Fibroblast of lung (primary cell): ENCODE results near the gene BARX2. TPM values are rescaled to one million over a fixed set of nuclear protein-coding genes. Genes with fewer than 3 reads are reported as not detected.

Source experiments
- DNase-seq, 2 donors: peaks; one replicate each; pipeline versions ENCODE4 v3.0.0 to v3.0.0-alpha.2; 2010; ENCODE audit warnings: low read depth in 2 of 2
- H2AFZ ChIP-seq: 2 replicates; pipeline ENCODE4 v1.5.1; 2012; ENCODE audit warnings: low read length, control low read depth, inconsistent platforms
- H3K27ac ChIP-seq: 2 replicates; pipeline ENCODE4 v1.5.1; 2011; ENCODE audit warnings: low read length, control low read depth; ENCODE audit not compliant: insufficient read depth
- H3K27me3 ChIP-seq: 2 replicates; pipeline ENCODE4 v1.5.1; 2011; ENCODE audit warnings: mild to moderate bottlenecking, low read length; ENCODE audit not compliant: control insufficient read depth, insufficient read depth
- H3K36me3 ChIP-seq: 2 replicates; pipeline ENCODE4 v1.5.1; 2011; ENCODE audit warnings: low read length; ENCODE audit not compliant: control insufficient read depth, insufficient read depth
- H3K4me1 ChIP-seq: 2 replicates; pipeline ENCODE4 v1.5.1; 2011; ENCODE audit warnings: low read length; ENCODE audit not compliant: control insufficient read depth, insufficient read depth; ENCODE audit errors: extremely low read depth
- H3K4me2 ChIP-seq: 2 replicates; pipeline ENCODE4 v1.5.1; 2011; ENCODE audit warnings: low read length, control low read depth; ENCODE audit not compliant: insufficient read depth; ENCODE audit errors: extremely low read depth
- H3K4me3 ChIP-seq, 4 experiments: fragments of 200-600 bp in 1 of 4; sonication (generic) in 1 of 4; replicated peaks in 1 of 4; 2 replicates each; pipeline ENCODE4 v1.5.1; 2011 to 2016; ENCODE audit warnings: low read length in 4 of 4, low read depth in 3 of 4, mild to moderate bottlenecking in 3 of 4, control low read depth in 2 of 4, inconsistent platforms in 1 of 4, mixed read lengths in 1 of 4; ENCODE audit not compliant: insufficient read depth in 1 of 4; ENCODE audit errors: control extremely low read depth in 1 of 4
- H3K79me2 ChIP-seq: 2 replicates; pipeline ENCODE4 v1.5.1; 2012; ENCODE audit warnings: mild to moderate bottlenecking, low read length, inconsistent platforms; ENCODE audit not compliant: control insufficient read depth, insufficient read depth
- H3K9ac ChIP-seq: 2 replicates; pipeline ENCODE4 v1.5.1; 2011; ENCODE audit warnings: mild to moderate bottlenecking, low read length, control low read depth; ENCODE audit not compliant: insufficient read depth
- H3K9me3 ChIP-seq: 2 replicates; pipeline ENCODE4 v1.5.1; 2012; ENCODE audit warnings: low read depth, low read length; ENCODE audit not compliant: control insufficient read depth, insufficient read depth
- H4K20me1 ChIP-seq: 2 replicates; pipeline ENCODE4 v1.5.1; 2011; ENCODE audit warnings: low read length; ENCODE audit not compliant: control insufficient read depth, insufficient read depth; ENCODE audit errors: extremely low read depth
- EZH2 ChIP-seq: IDR thresholded peaks from 2 replicates; pipeline ENCODE4 v1.5.1; 2012; ENCODE audit warnings: low read length, control low read depth, mild to moderate bottlenecking; ENCODE audit errors: missing control alignments
- polyA plus RNA-seq, 2 donors: library from polyadenylated mRNA; depleted of rRNA in 1 of 2; stranded (reverse) in 1 of 2; unstranded in 1 of 2; fragments of >200 nt; gene quantifications; 2 replicates each; pipeline ENCODE4 v1.2.1, GENCODE V29; 2011 to 2012; ENCODE audit warnings: missing spikeins in 1 of 2
- total RNA-seq: library from RNA; depleted of rRNA; stranded (reverse); fragments of >200 nt; gene quantifications from 2 replicates; pipeline ENCODE4 v1.2.1, GENCODE V29; 2014
- TF ChIP-seq, protein P1 (sequence below), 2 donors: IDR thresholded peaks in 1 of 2; conservative IDR thresholded peaks in 1 of 2; 1 replicate in 1 of 2; 2 replicates in 1 of 2; pipeline ENCODE4 v1.5.1; 2011 to 2012; ENCODE audit warnings: low read length in 2 of 2, control low read depth in 1 of 2, inconsistent platforms in 1 of 2, low read depth in 1 of 2, mild to moderate bottlenecking in 1 of 2

Gene BARX2
- total and polyA plus RNA-seq, 2 donors (not counting 1 experiment from before 2014, with no cell fraction given) = not detected

DNA sequence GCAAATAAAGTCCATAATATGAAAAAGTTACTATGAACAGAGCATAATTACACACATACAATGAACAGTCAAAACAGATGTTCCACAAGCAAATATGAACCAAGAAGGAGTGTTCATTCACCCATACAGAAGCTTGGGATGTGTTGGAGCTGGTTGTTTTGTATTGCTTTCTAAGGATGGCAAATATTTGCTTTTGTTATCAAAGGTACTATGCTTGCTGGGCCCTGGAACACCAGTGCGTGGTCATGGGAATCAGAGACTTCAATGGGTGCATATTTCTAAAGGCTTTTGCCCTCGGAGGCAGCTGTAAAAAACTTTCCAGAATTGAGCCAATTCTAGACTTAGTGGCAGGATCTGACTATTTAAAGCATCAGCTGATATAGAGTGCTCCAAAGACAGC, 85.1 kb downstream of the BARX2 start:
- Histone ChIP-seq H3K9ac (no peak overlapping the region), H2AFZ (no peak overlapping the region), H4K20me1 (no peaks in the 10 kb centered on the region), H3K36me3 (no peaks in the 10 kb centered on the region), H3K79me2 (no peaks in the 10 kb centered on the region), H3K4me2 (no peak overlapping the region), H3K9me3 (no peaks in the 10 kb centered on the region), H3K4me3 (no peak overlapping the region), H3K4me1 (no peaks in the 10 kb centered on the region), H3K27ac (no peak overlapping the region), H3K27me3 (no peaks in the 10 kb centered on the region)
- TF ChIP-seq EZH2 = no peak
- TF ChIP-seq, protein P1, sequence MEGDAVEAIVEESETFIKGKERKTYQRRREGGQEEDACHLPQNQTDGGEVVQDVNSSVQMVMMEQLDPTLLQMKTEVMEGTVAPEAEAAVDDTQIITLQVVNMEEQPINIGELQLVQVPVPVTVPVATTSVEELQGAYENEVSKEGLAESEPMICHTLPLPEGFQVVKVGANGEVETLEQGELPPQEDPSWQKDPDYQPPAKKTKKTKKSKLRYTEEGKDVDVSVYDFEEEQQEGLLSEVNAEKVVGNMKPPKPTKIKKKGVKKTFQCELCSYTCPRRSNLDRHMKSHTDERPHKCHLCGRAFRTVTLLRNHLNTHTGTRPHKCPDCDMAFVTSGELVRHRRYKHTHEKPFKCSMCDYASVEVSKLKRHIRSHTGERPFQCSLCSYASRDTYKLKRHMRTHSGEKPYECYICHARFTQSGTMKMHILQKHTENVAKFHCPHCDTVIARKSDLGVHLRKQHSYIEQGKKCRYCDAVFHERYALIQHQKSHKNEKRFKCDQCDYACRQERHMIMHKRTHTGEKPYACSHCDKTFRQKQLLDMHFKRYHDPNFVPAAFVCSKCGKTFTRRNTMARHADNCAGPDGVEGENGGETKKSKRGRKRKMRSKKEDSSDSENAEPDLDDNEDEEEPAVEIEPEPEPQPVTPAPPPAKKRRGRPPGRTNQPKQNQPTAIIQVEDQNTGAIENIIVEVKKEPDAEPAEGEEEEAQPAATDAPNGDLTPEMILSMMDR (conservative IDR thresholded peaks at IDR 0.05 in 1 of 2, IDR thresholded peaks at IDR 0.05 in 1 of 2; ENCODE audit: low read depth in 1 of 2, low read length in 2 of 2) = no peak
- no peak for DNase-seq

DNA sequence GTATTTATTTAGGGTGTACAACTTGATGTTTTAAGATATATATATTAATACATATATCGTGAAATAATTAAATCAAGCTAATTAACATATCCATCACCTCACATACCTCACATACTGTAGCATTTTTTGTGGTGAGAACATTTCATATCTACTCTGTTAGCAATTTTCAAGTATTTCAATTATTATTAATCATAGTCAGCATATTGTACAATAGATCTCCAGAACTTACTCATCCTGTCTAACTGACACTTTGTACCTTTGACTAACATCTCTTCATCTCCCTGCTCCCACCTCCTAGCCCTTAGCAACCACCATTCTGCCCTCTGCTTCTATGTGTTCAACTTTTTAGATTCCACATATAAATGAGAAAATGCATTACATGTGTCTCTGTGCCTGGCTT, 108.4 kb downstream of the BARX2 start:
- Histone ChIP-seq H3K4me1 (no peaks in the 10 kb centered on the region), H4K20me1 (no peaks in the 10 kb centered on the region), H3K9ac (no peak overlapping the region), H3K9me3 (no peaks in the 10 kb centered on the region), H3K79me2 (no peaks in the 10 kb centered on the region), H2AFZ (no peak overlapping the region), H3K4me3 (no peak overlapping the region), H3K27me3 (no peaks in the 10 kb centered on the region), H3K36me3 (no peaks in the 10 kb centered on the region), H3K27ac (no peak overlapping the region), H3K4me2 (no peak overlapping the region)
- TF ChIP-seq, protein P1 (conservative IDR thresholded peaks at IDR 0.05 in 1 of 2, IDR thresholded peaks at IDR 0.05 in 1 of 2; ENCODE audit: low read depth in 1 of 2, low read length in 2 of 2) = no peak
- TF ChIP-seq EZH2 = no peak
- DNase-seq = no peak

DNA sequence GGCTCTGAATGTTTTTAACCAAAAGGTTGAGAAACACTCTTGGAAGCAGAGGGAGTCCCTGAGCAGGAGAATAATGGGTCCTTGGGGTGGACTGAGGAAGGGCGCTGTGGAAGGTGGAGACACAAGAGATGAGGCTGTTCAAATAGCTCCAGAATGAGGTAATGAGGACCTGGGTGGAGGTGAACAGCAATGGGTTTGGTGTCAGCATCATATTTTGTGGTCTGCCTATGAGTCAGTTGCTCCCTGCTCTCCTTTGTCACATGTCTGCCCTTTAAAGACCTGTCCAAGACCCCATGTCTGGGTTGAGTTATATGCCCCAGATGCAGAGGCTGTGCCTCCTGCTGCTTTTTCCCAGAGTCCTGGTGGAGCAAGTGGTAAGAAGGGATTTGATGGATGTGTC, 113.6 kb downstream of the BARX2 start:
- no peak overlapping the region for H3K27ac ChIP-seq
- H2AFZ ChIP-seq = no peak overlapping the region
- H3K27me3 ChIP-seq = no peaks in the 10 kb centered on the region
- no peak for DNase-seq
- no peaks in the 10 kb centered on the region for H3K79me2 ChIP-seq
- H3K36me3 ChIP-seq = no peaks in the 10 kb centered on the region
- H3K9ac ChIP-seq = no peak overlapping the region
- H3K4me3 ChIP-seq = no peak overlapping the region
- H3K4me2 ChIP-seq = no peak overlapping the region
- no peaks in the 10 kb centered on the region for H3K4me1 ChIP-seq
- no peaks in the 10 kb centered on the region for H4K20me1 ChIP-seq
- no peak for TF ChIP-seq EZH2
- TF ChIP-seq, protein P1 (conservative IDR thresholded peaks at IDR 0.05 in 1 of 2, IDR thresholded peaks at IDR 0.05 in 1 of 2; ENCODE audit: low read depth in 1 of 2, low read length in 2 of 2) = no peak
- H3K9me3 ChIP-seq = no peaks in the 10 kb centered on the region
